DMS114 treated with DMSO at 0.1 percent for 48 hours (cell line): Measurements from ENCODE around the gene NPAS2.

ENCODE experiments used
- DNase-seq: peaks from one replicate; lab custom pipeline; 2025; ENCODE audit not compliant: unreplicated experiment; lab: John Stamatoyannopoulos, UW

NPAS2 gene

DNA sequence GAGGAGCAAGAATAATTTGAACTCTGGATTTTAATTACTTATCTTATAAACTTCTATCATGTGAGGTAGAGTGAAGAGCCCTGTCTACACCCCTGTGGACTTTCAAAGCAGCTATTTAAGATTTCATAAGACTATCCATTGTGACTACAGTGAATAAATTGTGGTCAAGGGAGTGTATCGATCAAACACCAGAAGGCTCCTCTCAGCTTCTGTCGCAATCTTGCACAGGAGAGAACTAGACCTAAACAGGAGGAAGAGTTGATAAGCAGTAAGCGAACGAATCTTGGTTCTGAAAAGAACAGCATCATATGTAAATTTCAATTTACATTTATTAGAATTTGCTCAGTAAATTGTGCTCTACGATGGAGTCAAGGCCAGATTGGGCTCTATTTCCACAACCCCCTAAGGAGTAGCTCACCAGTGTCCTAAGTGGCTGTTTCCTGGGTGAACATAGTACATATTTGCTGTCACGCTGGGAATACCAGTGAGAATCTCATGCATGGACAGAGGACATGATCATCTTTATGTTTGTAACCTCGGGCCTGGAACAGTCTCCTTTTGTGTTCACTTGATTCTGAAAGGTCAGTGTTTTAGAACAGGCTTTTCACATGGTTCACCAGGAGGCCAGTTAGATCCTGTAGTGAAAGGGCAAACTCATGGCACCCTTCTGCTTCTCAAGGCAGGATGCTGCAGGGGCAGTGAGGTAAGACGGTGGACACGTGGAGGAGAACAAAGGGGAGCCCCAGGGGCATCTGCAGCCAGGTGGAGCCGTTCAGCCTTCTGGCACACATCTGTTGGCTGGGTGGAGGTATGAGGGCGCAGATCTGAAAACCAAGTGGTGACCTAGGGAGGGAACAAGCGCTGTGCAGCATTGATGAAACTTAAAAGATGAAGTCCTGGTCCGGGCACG, 33.3 kb downstream of the NPAS2 start:
- DNase-seq: no peak

DNA sequence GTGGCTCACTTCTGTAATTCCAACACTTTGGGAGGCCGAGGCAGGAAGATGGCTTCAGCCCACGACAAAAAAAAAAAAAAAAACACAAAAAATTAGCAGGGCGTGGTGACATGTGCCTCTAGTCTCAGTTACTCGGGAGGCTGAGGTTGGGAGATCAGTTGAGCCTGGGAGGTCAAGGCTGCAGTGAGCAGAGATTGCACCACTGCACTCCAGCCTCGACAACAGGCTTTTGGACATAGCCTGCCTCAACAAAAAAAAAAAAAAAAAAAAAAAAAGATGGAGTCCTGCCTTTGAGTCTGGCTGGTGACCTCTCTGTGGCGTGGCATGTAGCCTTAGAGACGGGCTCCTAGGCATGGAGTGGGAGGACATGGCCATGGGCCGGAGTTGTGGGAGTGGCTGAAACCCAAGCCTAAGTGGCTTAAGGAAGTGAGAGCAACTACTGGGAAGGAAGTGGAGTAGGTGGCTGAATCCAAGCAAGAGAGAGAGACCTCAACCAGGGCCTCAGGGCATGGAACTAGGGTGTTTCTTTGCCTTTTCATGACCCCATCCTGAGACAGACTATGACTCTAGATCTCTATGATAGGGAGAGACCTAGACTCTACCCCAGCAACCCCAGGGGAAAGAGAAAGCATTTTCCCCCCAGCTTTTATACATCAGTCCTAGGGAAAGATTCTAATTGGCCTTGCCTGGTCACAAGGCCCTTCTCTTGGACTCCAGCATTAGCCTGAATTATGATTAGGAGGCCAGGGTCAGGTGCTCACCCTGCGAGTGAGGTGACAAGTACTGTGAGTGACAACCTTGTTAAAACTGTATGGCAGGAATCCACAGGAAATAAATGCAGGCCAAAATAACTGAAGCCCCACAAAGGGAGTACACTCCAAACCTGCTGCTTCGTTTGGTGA, 34.2 kb downstream of the NPAS2 start:
- no peak for DNase-seq

GRCh38 chr2:100855084-100855483, 35.1 kb downstream of the NPAS2 start:
- no peak for DNase-seq

DNA sequence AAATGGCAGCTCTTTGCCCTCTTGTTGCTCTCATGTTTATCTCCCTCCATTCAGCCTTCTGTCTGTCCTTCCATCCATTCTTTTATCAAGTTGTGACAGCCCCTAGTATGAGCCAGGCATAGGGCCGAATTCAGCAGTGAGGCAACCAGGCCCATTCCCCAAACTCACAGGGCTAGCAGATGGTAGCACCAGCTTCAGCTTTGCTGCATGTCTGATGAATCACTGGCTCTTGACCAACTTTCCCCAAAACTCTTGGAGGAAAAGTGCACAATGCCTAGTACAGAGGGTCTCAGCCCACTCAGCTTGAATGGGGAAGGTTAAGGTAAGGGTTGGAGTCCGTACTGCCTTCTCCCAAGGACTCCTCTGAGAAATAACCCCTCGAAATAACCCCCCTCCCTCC, 35.7 kb downstream of the NPAS2 start:
- no peak for DNase-seq

- DNase-seq: no peak
Measured at GRCh38 chr2:100856732-100857131, 36.8 kb downstream of the NPAS2 start.

DNA sequence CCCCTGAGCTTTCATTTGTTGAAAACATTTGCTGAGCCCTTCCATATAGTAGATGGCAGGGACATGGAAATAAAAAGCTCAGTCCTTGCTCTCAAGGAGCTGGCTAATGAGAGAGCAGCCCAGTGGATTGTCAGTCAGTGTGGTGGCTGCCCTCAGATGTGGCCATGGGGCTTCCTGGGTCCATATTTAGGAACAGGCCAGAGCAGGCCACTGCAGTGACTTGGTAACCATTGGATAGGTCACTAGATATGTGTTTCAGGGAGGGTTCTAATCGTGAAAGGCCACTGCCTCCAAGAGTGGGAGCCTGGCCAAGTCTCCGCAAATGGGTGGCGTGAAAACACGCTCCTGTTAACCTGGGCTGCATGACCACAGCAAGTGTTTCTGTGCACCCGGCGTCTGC, 37.4 kb downstream of the NPAS2 start:
- no peak for DNase-seq

- no peak for DNase-seq
Measured at GRCh38 chr2:100857915-100858314, 38.0 kb downstream of the NPAS2 start.

DNA sequence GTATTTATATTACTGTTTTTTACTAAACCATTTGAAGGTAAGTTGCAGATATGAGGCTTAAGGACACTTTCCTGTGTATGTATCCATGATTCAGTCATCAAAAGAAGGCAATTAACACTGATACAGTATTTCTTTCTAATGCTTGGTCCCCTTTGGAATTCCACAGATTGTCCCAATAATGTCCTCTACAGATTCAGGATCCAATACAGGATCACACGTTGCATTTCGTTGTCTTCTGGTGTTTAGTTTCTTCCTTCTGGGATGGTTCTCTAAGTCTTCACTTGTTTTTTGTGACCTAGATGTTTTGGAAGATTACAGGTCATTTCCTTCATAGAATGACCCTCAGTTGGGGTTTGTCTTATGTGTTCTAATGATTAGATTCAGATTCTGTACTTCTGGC, 40.0 kb downstream of the NPAS2 start:
- no peak for DNase-seq

- DNase-seq: no peak
Measured at GRCh38 chr2:100861340-100861739, 41.4 kb downstream of the NPAS2 start.

DNA sequence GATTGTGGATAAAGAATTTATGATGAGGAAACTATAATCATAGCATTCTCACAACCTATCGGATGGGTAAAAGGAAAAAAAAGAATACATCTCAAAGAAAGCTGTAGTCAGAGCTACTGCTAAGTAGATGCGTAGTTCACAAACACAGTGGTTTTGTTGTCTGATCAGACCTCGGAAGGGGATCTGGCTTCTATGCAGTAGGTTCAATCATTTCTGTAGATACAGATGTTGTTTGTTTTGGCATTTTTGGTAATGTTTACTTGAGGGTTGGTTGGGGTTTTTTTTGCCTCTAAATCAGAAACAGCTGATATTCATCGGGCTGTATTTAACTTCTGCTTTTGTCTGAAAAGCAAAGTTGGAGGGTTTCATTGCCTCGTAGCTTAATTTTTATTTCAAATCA, 42.1 kb downstream of the NPAS2 start:
- DNase-seq: no peak

DNA sequence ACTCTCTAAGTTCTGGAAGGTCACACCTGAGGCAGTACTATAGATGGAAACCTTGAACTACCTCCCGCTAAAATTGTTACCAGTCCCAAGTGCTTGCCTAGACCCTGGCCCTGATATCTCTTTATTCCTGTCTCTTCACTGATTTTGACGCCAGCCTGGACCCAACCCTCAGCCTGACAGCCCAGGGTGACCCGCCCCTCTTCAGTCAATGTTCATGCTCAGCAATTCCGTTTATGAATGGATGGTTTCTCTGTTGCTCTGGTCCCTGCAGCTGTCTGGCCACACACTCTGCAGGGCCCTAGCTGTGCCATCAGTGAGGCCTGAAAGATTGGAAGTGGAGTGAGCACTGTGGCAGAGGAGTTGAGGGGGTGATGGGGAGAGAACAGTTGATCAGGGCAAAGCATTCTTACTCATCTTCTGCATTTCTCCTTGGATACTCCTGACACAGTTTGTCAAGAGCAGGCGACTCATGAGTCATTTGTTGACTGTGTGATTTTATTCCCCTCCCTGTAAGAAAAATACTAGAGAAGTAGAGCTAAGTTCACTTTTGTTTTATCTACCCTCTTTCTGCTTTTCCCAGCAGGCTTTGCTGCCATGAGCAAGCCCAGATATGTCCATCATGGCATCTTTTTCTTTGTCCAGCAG, 46.0 kb downstream of the NPAS2 start:
- DNase-seq: no peak

DNA sequence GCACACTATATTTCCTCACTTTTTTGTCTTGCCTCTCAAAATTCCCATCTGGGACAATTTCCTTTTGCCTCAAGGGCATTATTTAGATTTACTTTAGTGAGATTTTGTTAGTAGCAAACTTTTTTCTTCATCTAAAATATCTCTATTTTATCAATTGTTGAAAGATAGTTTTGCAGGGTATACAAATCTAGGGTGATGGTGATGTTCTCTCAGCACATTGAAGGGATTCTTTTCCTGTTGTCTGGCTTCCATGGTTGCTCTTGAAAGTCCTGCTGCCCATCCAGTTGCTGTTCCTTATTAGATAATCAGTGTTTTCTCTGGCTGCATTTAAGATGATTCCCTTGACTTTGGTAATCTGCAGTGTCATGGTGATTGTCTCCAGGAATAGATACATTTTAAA, 48.1 kb downstream of the NPAS2 start:
- DNase-seq: no peak

- no peak for DNase-seq
Measured at GRCh38 chr2:100869120-100869519, 49.2 kb downstream of the NPAS2 start.

DNA sequence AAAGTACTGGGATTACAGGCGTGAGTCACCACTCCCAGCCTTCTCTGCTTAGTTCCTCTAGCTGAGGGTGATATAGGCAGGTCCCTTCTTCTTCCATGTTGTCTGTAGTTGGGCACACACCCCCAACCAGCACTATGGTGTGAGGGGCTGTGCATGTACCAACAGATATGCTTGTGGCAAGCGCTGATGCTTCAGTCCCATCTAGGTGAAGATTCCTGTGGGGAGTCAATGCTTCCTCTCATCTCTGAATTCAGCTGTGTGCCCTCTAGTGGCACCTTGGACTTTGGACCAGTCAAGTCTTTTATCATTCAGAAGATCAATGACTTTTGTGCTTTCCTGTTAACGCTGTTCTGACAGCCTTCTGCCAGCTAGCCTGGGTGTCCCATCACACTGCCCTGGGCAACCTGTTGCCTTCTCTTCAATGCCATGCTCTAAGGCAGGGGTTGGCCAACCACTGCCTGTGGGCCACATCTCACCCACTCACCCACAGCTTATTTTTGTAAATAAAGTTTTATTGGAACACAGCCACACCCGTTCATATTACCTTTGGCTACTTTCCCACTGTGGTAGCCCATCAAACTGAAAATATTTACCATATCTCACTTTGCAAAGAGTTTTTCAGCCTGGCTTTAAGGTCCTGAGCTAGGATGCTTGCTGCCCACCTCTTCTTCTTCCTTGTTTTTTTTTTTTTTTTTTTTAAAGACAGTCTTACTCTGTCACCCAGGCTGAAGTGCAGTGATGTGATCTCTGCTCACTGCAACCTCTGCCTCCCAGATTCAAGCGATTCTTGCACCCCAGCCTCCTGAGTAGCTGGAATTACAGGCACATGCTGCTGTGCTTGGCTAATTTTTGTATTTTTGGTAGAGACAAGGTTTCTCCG, 51.0 kb downstream of the NPAS2 start:
- DNase-seq: no peak

DNA sequence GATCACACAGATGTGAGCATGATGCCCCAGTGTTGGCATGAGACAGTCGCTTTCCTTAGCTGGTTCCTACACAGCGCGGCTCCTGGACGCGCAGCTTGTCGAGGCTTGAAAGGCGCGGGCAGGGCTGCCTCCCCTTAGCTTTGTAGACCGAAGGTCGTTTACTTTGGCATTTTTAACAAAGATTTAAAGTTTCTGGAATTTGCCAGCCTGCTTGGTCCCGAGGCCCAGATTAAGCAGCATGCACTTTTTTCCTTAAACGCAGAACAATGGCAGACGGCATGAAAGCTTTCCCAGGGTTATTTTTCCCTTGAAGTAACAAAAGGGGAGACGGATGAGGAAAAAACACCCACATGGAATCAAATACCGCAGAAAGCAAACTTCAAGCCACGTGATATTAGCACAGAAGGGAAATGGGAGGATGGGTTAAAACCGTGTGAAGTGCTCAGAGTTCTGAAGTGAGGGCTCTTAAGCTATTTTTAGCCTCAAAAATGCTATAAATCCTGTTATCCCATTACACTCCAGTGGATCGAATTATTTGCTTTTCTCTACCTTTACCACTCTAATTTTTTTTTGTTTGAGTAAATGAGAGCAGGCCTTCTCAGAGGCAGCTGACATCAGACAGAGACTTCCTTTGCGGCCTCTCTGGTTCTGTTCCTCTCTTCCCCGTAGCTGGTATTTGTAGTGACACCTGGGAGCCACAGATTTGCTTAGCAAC, 55.7 kb downstream of the NPAS2 start:
- DNase-seq: no peak

DNA sequence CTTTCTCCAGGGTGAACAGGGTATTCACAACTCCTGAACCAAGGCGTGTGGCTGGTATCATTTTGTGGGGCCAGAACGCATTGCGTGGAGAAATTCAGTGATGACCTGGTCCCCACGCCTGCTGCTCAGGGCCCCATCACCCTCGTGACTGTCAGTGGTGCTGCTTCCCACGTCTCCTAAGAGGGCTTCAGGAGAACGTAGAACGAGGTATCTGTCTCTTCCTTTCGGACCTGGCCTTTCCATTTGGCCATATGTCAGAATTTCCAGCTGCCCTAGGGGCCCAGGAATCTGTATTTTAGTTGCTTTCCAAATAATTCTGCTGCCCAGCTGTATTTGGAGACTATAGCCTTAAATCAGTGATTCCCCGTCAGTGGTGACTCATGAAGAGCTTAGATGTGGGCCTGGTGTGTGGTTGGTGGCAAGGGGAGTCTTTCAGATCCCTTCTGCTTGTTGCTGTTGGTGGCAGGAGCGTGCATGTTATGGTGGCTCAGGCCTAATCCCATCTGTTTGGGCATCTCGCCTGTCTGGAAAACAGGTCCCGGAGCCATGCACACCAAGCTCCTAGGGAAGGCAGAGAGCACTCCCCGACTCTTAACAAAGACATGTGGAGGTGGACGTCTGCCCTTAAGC, 56.4 kb downstream of the NPAS2 start:
- DNase-seq: no peak

DNA sequence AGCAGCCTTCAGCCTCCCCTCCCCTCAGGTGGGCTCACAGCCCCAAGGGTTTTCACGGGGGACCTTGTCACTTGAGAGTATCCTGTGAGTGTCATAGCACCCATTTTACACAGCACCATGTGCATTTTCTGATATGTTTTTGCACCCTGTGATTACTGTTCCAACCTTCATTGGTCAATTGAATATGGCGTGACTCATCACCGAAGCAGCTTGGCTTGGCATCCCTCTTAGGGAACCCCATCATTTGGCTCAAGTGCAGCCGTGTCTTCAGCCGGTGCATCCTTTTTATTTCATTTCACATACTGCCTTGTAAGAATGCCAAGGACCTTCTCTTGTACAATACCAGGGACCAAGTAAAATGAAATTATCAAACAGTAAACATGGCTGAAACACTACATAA, 57.6 kb downstream of the NPAS2 start:
- DNase-seq: no peak

DNA sequence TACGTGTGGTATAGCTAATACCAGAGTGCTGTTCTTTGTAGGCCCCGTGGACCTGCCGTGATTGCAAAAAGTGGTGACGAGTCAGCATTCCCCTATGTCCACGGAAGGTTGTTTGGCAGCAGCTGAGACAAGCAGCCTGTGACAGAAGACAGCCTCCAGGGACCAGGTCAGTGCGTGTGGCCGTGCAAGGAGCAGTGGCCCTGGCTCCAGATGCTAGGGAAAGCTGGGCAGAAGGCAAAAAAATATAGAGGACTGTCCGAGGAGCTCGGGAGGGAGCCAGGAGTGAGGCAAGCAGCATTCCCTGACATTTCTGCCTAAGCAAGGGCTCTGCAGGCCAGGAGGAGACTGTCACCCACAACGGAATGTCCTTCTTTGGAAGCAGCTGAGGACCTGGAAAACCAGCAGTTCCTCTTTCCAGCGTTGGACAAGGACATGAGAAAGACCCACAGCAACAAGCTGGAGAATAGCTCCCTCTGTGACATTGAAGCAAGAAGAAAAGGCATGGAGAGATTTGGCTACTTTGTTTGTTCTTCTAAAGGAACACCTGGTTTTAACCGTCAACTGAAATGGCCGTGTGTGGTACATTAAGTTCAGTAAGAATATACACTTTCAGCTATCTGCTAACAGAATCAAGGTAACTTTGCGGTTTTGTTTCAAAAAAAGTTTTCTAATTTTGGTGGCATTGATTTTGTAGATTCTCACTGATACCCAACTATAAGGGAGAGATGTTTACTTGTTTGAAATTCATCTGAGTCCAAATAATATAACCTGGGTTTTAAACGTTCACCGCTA, 58.3 kb downstream of the NPAS2 start:
- no peak for DNase-seq

DNA sequence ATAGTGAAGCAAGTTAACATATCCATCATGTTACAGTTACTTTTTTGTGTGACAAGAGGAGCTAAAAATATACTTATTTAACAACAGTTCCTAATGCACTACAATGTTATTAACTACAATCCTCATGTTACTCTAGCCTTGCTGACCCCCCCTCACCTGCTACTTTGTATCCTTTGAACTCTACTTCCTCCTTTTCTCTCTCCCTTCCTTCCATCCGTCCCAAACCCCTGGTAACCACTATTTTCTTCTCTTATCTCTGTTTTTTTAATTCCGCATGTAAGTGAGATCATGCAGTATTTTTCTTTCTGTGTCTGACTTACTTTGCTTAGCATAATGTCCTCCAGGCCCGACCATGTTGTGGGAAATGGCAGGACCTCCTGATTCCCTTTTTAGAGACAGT, 59.4 kb downstream of the NPAS2 start:
- DNase-seq: no peak
